Heart right ventricle (tissue), 16 donors: ENCODE data around the gene FPGS. TPM values are rescaled to one million over a fixed set of nuclear protein-coding genes. Genes with fewer than 3 reads are reported as not detected.

Source experiments
- ATAC-seq, 8 donors: fragments of 200-7000 bp; cut with Tn5 transposase; one replicate each; pipeline ENCODE4 v1.9.1; 2020; ENCODE audit warnings: mild to moderate bottlenecking in 8 of 8, moderate library complexity in 8 of 8, moderate number of reproducible peaks in 1 of 8
- DNase-seq, 2 donors: peaks; one replicate each; pipeline ENCODE4 v3.0.0-alpha.2; 2020
- H3K27ac ChIP-seq, 10 donors: fragments of 200-600 bp; sonication (generic) in 2 of 10; one replicate each; pipeline versions ENCODE4 v1.5.0 to v1.8.0; 2020 to 2022; ENCODE audit warnings: mild to moderate bottlenecking in 3 of 10
- H3K27me3 ChIP-seq, 7 donors: fragments of 200-600 bp; one replicate each; pipeline ENCODE4 v1.8.0; 2021 to 2022; ENCODE audit warnings: mild to moderate bottlenecking in 2 of 7
- H3K36me3 ChIP-seq, 9 donors: fragments of 200-600 bp; sonication (generic) in 1 of 9; one replicate each; pipeline versions ENCODE4 v1.5.0 to v1.8.0; 2020 to 2022; ENCODE audit warnings: mild to moderate bottlenecking in 2 of 9
- H3K4me1 ChIP-seq, 9 donors: fragments of 200-600 bp; sonication (generic) in 1 of 9; one replicate each; pipeline versions ENCODE4 v1.5.0 to v1.8.0; 2020 to 2022; ENCODE audit warnings: mild to moderate bottlenecking in 4 of 9
- H3K4me3 ChIP-seq, 10 donors: fragments of 200-600 bp; sonication (generic) in 2 of 10; one replicate each; pipeline versions ENCODE4 v1.5.0 to v1.8.0; 2020 to 2022; ENCODE audit warnings: mild to moderate bottlenecking in 7 of 10, moderate library complexity in 2 of 10
- H3K9me3 ChIP-seq, 11 donors: fragments of 200-600 bp in 10 of 11; sonication (generic) in 2 of 11; one replicate each; pipeline versions ENCODE4 v1.5.0 to v1.8.0; 2013 to 2022; ENCODE audit warnings: mild to moderate bottlenecking in 2 of 11, control low read depth in 1 of 11, moderate library complexity in 1 of 11
- CTCF ChIP-seq, 9 donors: fragments of 200-600 bp; sonication (generic) in 2 of 9; IDR thresholded peaks; one replicate each; pipeline versions ENCODE4 v1.5.0 to v1.8.0; 2021 to 2022; ENCODE audit warnings: antibody characterized with exemption in 9 of 9, mild to moderate bottlenecking in 5 of 9, moderate library complexity in 1 of 9
- WGBS, 2 donors: extraction: QIAGEN DNeasy Blood & Tissue Kit; methylation state at CpG; one replicate each; pipeline ENCODE4 v1.1.7; 2013; ENCODE audit warnings: inconsistent platforms in 1 of 2; 5-methylcytosine and 5-hydroxymethylcytosine counted together
- intact Hi-C, 10 donors: fragments of 100-400 bp; cut with DNase I; formaldehyde crosslinking; loops; one replicate each; pipeline versions ENCODE4 v1.11.1 to v1.14.2; 2022
- polyA plus RNA-seq, 2 donors: library from polyadenylated mRNA; stranded (reverse); fragments of 200-250 nt; gene quantifications; one replicate each; pipeline ENCODE4 v1.2.3, GENCODE V29; 2013
- total RNA-seq, 10 donors: library from RNA; stranded (reverse); fragmentation: NEBNext Ultra II Directional in 3 of 10; extraction: Animal tissue kit (Norgen Biotek cat#: 25700) in 3 of 10; gene quantifications; one replicate each; pipeline versions ENCODE4 v1.2.1 to v1.2.4, GENCODE V29; 2021 to 2023
- donor health status: Arrhythmogenic right ventricular cardiomyopathy.
- donor health status: ischemic (EF 13 %, LVEDD 7.1; RV severe dilation, severe dysfunction).
- donor health status: healthy with polysubstance abuse.
- donor health status: DM: no; HTN: yes; CAD: no.
- donor health status: DM: no; HTN: no; CAD: no.
- donor health status: ischemic (EF 25% LVEDD 6.9; RV normal size, moderate dysfunction).
- donor health status: ischemic (EF 25% LVEDD 5.7; RV mildly dilated, moderate dysfunction).
- donor health status: healthy.
- donor health status: DM: yes; HTN: yes; CAD: no.
- donor health status: Ischemic cardiomyopathy.
- donor health status: ischemic (EF 35%, LVEDD 5.7; RV mildly dilated, moderate dysfunction).
- donor health status: nonischemic (EF 11% LVEDD 7.7; RV severe dilation, severe dysfunction).
- donor health status: DM: yes; HTN: yes; CAD: no.
- donor health status: PGD.
- donor health status: ischemic (EF 29% LVEDD 5.4; RV normal size, mild dysfunction).
- donor health status: nonischemic (EF 23%, LVEDD 6.1; RV moderate dilation, normal function).

FPGS gene
- total and polyA plus RNA-seq, 12 donors = 40.2 to 58.5 (median 46.0) TPM

GRCh38 chr9:127794001-127794791 lies 8.5 kb upstream of the FPGS start:
- ATAC-seq = peak in 1 of 8 donors; percentile 5
- no peaks in the 10 kb centered on the region for H3K9me3 ChIP-seq
- intact Hi-C loops = loop anchor here in 1 of 10 donors (5.0 kb wide), 1 partner anchor 118 kb away; no protein-coding TSS in a partner anchor
- TF ChIP-seq CTCF (IDR thresholded peaks at IDR 0.05) = no peak
- peak overlapping the region in 5 of 10 donors; percentile 8 to 74 (median 33) for H3K27ac ChIP-seq
- WGBS, 2 donors = 84% methylated on average over 14 of the region's 14 CpGs
- no peak overlapping the region for H3K4me3 ChIP-seq
- peaks cover 0 to 52% (median 19%) of the 10 kb centered on the region in 9 donors for H3K36me3 ChIP-seq
- no peaks in the 10 kb centered on the region for H3K27me3 ChIP-seq
- peaks cover 18 to 52% (median 36%) of the 10 kb centered on the region in 9 donors for H3K4me1 ChIP-seq
- DNase-seq = no peak

- Histone ChIP-seq H3K4me3 (no peak overlapping the region), H3K4me1 (peaks cover 9 to 35% (median 23%) of the 10 kb centered on the region in 9 donors), H3K9me3 (no peaks in the 10 kb centered on the region), H3K36me3 (peaks cover 0 to 31% (median 4%) of the 10 kb centered on the region in 9 donors), H3K27me3 (no peaks in the 10 kb centered on the region), H3K27ac (peak overlapping the region in 5 of 10 donors; percentile 18 to 37 (median 33))
- no peak for TF ChIP-seq CTCF (IDR thresholded peaks at IDR 0.05)
- intact Hi-C loops = no loop called here
- ATAC-seq = peak in 7 of 8 donors; percentile 46 to 73 (median 61)
- 53 to 60% methylated on average over 8 of the region's 8 CpGs for WGBS, 2 donors
- no peak for DNase-seq
Observed at GRCh38 chr9:127796225-127796813, 6.4 kb upstream of the FPGS start.

GRCh38 chr9:127796852-127797370 lies 5.8 kb upstream of the FPGS start:
- 54 to 66% methylated on average over 11 of the region's 11 CpGs for WGBS, 2 donors
- H3K36me3 ChIP-seq = peaks cover 0 to 25% (median under 1%) of the 10 kb centered on the region in 9 donors
- TF ChIP-seq CTCF (IDR thresholded peaks at IDR 0.05) = no peak
- intact Hi-C loops = no loop called here
- H3K27me3 ChIP-seq = no peaks in the 10 kb centered on the region
- peaks cover 9 to 39% (median 24%) of the 10 kb centered on the region in 9 donors for H3K4me1 ChIP-seq
- H3K4me3 ChIP-seq = no peak overlapping the region
- ATAC-seq (peak in 1 of 8 donors; percentile 2), DNase-seq (no peak)
- no peaks in the 10 kb centered on the region for H3K9me3 ChIP-seq
- peak overlapping the region in 5 of 10 donors; percentile 18 to 37 (median 33) for H3K27ac ChIP-seq

- peak in 1 of 8 donors; percentile 1 for ATAC-seq
- DNase-seq = no peak
- H3K36me3 ChIP-seq = peaks cover 0 to 28% (median under 1%) of the 10 kb centered on the region in 9 donors
- intact Hi-C loops = loop anchor here in 4 of 10 donors (1.0 to 10.0 kb wide), 4 partner anchors 15 to 113 kb away; partner anchors contain the start of genes CDK9 (in 2 of the 4) and ST6GALNAC4 (in 1 of the 4)
- no peaks in the 10 kb centered on the region for H3K27me3 ChIP-seq
- H3K4me3 ChIP-seq = peak overlapping the region in 9 of 10 donors; percentile 53 to 79 (median 71)
- peaks cover 8 to 42% (median 22%) of the 10 kb centered on the region in 9 donors for H3K4me1 ChIP-seq
- no peaks in the 10 kb centered on the region for H3K9me3 ChIP-seq
- WGBS, 2 donors = 22 to 24% methylated on average over 10 of the region's 10 CpGs
- peak overlapping the region; percentile 81 to 98 (median 93) for H3K27ac ChIP-seq
- TF ChIP-seq CTCF (IDR thresholded peaks at IDR 0.05) = peak in 4 of 9 donors; percentile 12 to 37 (median 34)
Observed at GRCh38 chr9:127801955-127802575, 617 bp upstream of the FPGS start.
